Measurements from ENCODE around the gene C1orf159.
"Not testable (repeated sequence)": the region's sequence is repeated elsewhere in the genome, so short reads cannot be mapped to it uniquely, and the experiment has no call there.

Gene C1orf159

DNA sequence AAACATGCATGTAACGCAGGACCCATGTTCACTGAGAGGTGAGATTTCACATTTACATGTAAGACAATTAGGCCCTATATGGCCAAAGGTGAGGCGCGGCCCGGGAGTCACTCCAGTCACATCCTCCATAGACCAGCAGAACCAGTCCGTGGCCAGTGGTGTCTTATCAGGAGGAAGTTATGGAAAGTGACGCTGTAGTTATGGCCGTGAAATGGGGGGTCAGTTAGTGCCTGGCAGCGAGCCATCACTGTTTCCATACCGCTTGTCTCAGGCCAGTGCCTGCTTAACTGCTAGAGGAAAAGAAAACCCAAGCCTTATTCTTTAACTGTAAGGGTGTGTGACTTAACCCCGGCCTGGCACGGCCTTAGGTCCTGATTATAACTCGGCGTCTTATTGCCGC lies 6.1 kb downstream of the C1orf159 start:
- TF ChIP-seq, protein P1, sequence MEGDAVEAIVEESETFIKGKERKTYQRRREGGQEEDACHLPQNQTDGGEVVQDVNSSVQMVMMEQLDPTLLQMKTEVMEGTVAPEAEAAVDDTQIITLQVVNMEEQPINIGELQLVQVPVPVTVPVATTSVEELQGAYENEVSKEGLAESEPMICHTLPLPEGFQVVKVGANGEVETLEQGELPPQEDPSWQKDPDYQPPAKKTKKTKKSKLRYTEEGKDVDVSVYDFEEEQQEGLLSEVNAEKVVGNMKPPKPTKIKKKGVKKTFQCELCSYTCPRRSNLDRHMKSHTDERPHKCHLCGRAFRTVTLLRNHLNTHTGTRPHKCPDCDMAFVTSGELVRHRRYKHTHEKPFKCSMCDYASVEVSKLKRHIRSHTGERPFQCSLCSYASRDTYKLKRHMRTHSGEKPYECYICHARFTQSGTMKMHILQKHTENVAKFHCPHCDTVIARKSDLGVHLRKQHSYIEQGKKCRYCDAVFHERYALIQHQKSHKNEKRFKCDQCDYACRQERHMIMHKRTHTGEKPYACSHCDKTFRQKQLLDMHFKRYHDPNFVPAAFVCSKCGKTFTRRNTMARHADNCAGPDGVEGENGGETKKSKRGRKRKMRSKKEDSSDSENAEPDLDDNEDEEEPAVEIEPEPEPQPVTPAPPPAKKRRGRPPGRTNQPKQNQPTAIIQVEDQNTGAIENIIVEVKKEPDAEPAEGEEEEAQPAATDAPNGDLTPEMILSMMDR (IDR thresholded peaks at IDR 0.05; ENCODE audit: insufficient read depth, low read length, poor library complexity, severe bottlenecking), result no peak
- H3K4me3 ChIP-seq (replicated peaks; ENCODE audit: low read depth, low read length), result no peak overlapping the region
- H3K36me3 ChIP-seq (ENCODE audit: control insufficient read depth, insufficient read depth, low read length), result no peaks in the 10 kb centered on the region; the same call in 1 of the 2 replicates
- no peak for DNase-seq (ENCODE audit: extremely low read depth, insufficient read length)
- H3K27me3 ChIP-seq (replicated peaks; ENCODE audit: control insufficient read depth, insufficient read depth, low read length), result no peaks in the 10 kb centered on the region

- DNase-seq (ENCODE audit: extremely low read depth, insufficient read length), result no peak
- TF ChIP-seq, protein P1 (IDR thresholded peaks at IDR 0.05; ENCODE audit: insufficient read depth, low read length, poor library complexity, severe bottlenecking), result no peak
- no peaks in the 10 kb centered on the region; the same call in 1 of the 2 replicates for H3K36me3 ChIP-seq (ENCODE audit: control insufficient read depth, insufficient read depth, low read length)
- H3K4me3 ChIP-seq (replicated peaks; ENCODE audit: low read depth, low read length), result no peak overlapping the region
- no peaks in the 10 kb centered on the region for H3K27me3 ChIP-seq (replicated peaks; ENCODE audit: control insufficient read depth, insufficient read depth, low read length)
Measured at GRCh38 chr1:1106510-1107221, 9.2 kb downstream of the C1orf159 start.

DNA sequence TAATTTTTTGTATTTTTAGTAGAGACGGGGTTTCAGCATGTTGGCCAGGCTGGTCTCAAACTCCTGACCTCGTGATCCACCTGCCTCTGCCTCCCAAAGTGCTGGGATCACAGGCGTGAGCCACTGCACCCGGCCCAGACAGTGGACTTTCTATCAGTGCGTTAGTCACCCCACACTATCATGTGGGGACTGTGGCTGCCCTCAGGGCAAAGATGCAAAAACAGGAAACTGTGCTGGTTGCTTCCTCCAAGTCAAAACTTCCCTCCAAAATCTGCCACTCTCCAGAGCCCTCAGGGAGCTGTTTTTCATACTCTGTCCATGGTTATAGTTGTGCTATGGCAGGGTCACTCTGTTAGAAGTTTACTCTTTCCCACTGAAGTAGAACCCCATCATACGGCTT lies 11.7 kb downstream of the C1orf159 start:
- not testable (repeated sequence) for H3K4me3 ChIP-seq (replicated peaks; ENCODE audit: low read depth, low read length); H3K36me3 ChIP-seq (ENCODE audit: control insufficient read depth, insufficient read depth, low read length); DNase-seq (ENCODE audit: extremely low read depth, insufficient read length); H3K27me3 ChIP-seq (replicated peaks; ENCODE audit: control insufficient read depth, insufficient read depth, low read length)

DNA sequence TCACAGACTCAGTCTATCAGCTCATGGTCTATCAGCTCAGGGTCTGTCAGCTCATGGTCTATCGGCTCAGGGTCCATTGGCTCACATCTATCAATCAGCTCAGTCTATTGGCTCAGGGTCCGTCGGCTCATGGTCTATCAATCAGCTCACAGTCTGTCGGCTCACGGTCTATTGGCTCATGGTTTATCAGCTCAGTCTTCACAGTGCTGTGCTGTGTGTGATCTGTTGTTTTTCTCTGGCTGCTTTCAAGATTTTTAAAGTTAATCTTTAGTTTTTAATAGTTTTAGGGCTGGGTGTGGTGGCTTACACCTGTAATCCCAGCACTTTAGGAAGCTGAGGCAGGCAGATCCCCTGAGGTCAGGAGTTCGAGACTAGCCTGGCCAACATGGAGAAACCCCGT lies 14.4 kb downstream of the C1orf159 start:
- Histone ChIP-seq H3K27me3 (replicated peaks; ENCODE audit: control insufficient read depth, insufficient read depth, low read length) (no peaks in the 10 kb centered on the region), H3K36me3 (ENCODE audit: control insufficient read depth, insufficient read depth, low read length) (no peaks in the 10 kb centered on the region; the same call in 1 of the 2 replicates), H3K4me3 (replicated peaks; ENCODE audit: low read depth, low read length) (no peak overlapping the region)
- TF ChIP-seq, protein P1 (IDR thresholded peaks at IDR 0.05; ENCODE audit: insufficient read depth, low read length, poor library complexity, severe bottlenecking), result no peak
- DNase-seq (ENCODE audit: extremely low read depth, insufficient read length), result no peak

- no peak for DNase-seq (ENCODE audit: extremely low read depth, insufficient read length)
- no peak overlapping the region for H3K4me3 ChIP-seq (replicated peaks; ENCODE audit: low read depth, low read length)
- H3K27me3 ChIP-seq (replicated peaks; ENCODE audit: control insufficient read depth, insufficient read depth, low read length), result no peaks in the 10 kb centered on the region
- H3K36me3 ChIP-seq (ENCODE audit: control insufficient read depth, insufficient read depth, low read length), result no peaks in the 10 kb centered on the region; the same call in 1 of the 2 replicates
- TF ChIP-seq, protein P1 (IDR thresholded peaks at IDR 0.05; ENCODE audit: insufficient read depth, low read length, poor library complexity, severe bottlenecking), result no peak
Measured at GRCh38 chr1:1100296-1100695, 15.6 kb downstream of the C1orf159 start.

DNA sequence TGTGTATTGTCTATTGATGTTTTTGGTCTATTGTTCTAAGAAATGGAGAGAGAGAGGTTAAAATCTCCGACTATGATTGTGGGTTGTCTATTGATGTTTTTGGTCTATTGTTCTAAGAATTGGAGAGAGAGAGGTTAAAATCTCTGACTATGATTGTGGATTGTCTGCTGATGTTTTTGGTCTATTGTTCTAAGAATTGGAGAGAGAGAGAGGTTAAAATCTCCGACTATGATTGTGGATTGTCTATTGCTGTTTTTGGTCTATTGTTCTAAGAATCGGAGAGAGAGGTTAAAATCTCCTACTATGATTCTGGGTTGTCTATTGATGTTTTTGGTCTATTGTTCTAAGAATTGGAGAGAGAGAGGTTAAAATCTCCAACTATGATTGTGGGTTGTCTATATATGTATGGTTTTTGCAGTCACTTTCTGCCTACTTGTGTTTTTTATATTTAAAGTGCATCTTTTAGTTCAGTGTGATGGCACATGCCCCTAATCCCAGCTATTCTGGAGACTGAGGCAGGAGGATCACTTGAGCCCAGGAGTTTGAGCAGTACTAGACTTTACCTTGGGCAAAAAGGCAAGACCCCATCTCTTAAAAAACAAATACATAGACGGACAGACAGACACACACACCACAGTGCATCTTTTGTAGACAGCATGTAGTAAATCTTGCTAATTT lies 16.2 kb downstream of the C1orf159 start:
- Histone ChIP-seq H3K4me3 (replicated peaks; ENCODE audit: low read depth, low read length) (no peak overlapping the region), H3K27me3 (replicated peaks; ENCODE audit: control insufficient read depth, insufficient read depth, low read length) (no peaks in the 10 kb centered on the region), H3K36me3 (ENCODE audit: control insufficient read depth, insufficient read depth, low read length) (no peaks in the 10 kb centered on the region; the same call in 1 of the 2 replicates)
- no peak for DNase-seq (ENCODE audit: extremely low read depth, insufficient read length)
- TF ChIP-seq, protein P1 (IDR thresholded peaks at IDR 0.05; ENCODE audit: insufficient read depth, low read length, poor library complexity, severe bottlenecking), result no peak
